IMR-90 (cell line): ENCODE data around the gene RNF213. TPM values are rescaled to one million over a fixed set of nuclear protein-coding genes. Genes with fewer than 3 reads are reported as not detected.
A peak's percentile ranks its signal among the peaks of the same experiment; 100 is the strongest.

ENCODE experiments used
- ATAC-seq: fragments of 200-7000 bp; cut with Tn5 transposase; 2 replicates; pipeline ENCODE4 v1.9.1; 2020; ENCODE audit warnings: low read depth, mild to moderate bottlenecking, moderate library complexity
- BruUV-seq: library from RNA; stranded (reverse); fragments of 400-500 nt; replicated peaks from 2 replicates; lab custom pipeline; 2021; lab: Mats Ljungman, UMichigan
- CTCF ChIA-PET: fragments of 300-600 bp; formaldehyde crosslinking; extraction: SDS; loops from one replicate; lab custom pipeline; 2021; ENCODE audit warnings: antibody characterized with exemption; lab: Yijun Ruan, JAX
- POLR2A ChIA-PET: fragments of 300-600 bp; sonication (Branson Sonifier 250); formaldehyde crosslinking; loops from one replicate; lab custom pipeline; 2022; ENCODE audit warnings: antibody characterized with exemption; ENCODE audit not compliant: unreplicated experiment; lab: Charles Lee
- DNase-seq: peaks from one replicate; pipeline ENCODE4 v3.0.0; 2013
- H2AFZ ChIP-seq: replicated peaks from 2 replicates; pipeline ENCODE3; 2013; ENCODE audit warnings: low read length, mild to moderate bottlenecking; ENCODE audit not compliant: poor library complexity
- H2AK5ac ChIP-seq: 2 replicates; pipeline ENCODE4 v1.6.1; 2013; ENCODE audit warnings: low read depth, low read length, inconsistent platforms
- H2AK9ac ChIP-seq: replicated peaks from 2 replicates; pipeline ENCODE3; 2013; ENCODE audit warnings: mild to moderate bottlenecking, low read depth, low read length, moderate library complexity; ENCODE audit not compliant: poor library complexity
- H2BK120ac ChIP-seq: 2 replicates; pipeline ENCODE4 v1.6.1; 2013; ENCODE audit warnings: low read depth, low read length, inconsistent platforms
- H2BK15ac ChIP-seq: 3 replicates; pipeline ENCODE4 v1.6.1; 2013; ENCODE audit warnings: low read depth, low read length, inconsistent platforms
- H2BK20ac ChIP-seq: 2 replicates; pipeline ENCODE4 v1.6.1; 2013; ENCODE audit warnings: low read depth, mild to moderate bottlenecking, inconsistent platforms, low read length, moderate library complexity
- H2BK5ac ChIP-seq: 2 replicates; pipeline ENCODE4 v1.6.1; 2013; ENCODE audit warnings: mild to moderate bottlenecking, low read depth, low read length, inconsistent platforms; ENCODE audit not compliant: poor library complexity, severe bottlenecking
- H3K14ac ChIP-seq: replicated peaks from 2 replicates; pipeline ENCODE4 v1.6.1; 2013; ENCODE audit warnings: low read depth, low read length, inconsistent platforms
- H3K18ac ChIP-seq: 2 replicates; pipeline ENCODE4 v1.6.1; 2013; ENCODE audit warnings: low read depth, low read length, control low read depth
- H3K23ac ChIP-seq: 2 replicates; pipeline ENCODE4 v1.6.1; 2013; ENCODE audit warnings: low read depth, low read length, inconsistent platforms
- H3K27ac ChIP-seq: 2 replicates; pipeline ENCODE4 v1.5.1; 2013; ENCODE audit warnings: mild to moderate bottlenecking, control low read depth, low read length; ENCODE audit not compliant: insufficient read depth
- H3K27me3 ChIP-seq: 2 replicates; pipeline ENCODE4 v1.6.1; 2013; ENCODE audit warnings: low read length; ENCODE audit not compliant: control insufficient read depth, insufficient read depth
- H3K36me3 ChIP-seq: 2 replicates; pipeline ENCODE4 v1.6.1; 2013; ENCODE audit warnings: low read length, mixed read lengths; ENCODE audit not compliant: control insufficient read depth, insufficient read depth
- H3K4ac ChIP-seq: 2 replicates; pipeline ENCODE4 v1.6.1; 2013; ENCODE audit warnings: low read depth, low read length, inconsistent platforms
- H3K4me1 ChIP-seq: 2 replicates; pipeline ENCODE4 v1.6.1; 2013; ENCODE audit warnings: low read length, mixed read lengths; ENCODE audit not compliant: control insufficient read depth, insufficient read depth
- H3K4me2 ChIP-seq: 2 replicates; pipeline ENCODE4 v1.6.1; 2013; ENCODE audit warnings: low read depth, mild to moderate bottlenecking, control low read depth, low read length, moderate library complexity
- H3K4me3 ChIP-seq: 2 replicates; pipeline ENCODE4 v1.5.1; 2013; ENCODE audit warnings: low read depth, mild to moderate bottlenecking, control low read depth, low read length, moderate library complexity; ENCODE audit not compliant: insufficient read depth
- H3K56ac ChIP-seq: 2 replicates; pipeline ENCODE4 v1.6.1; 2013; ENCODE audit warnings: low read length, inconsistent platforms; ENCODE audit not compliant: insufficient read depth; ENCODE audit errors: extremely low read depth
- H3K79me1 ChIP-seq, 2 experiments: 2 replicates each; pipeline ENCODE4 v1.6.1; 2013; ENCODE audit warnings: low read length in 2 of 2, inconsistent platforms in 1 of 2, low read depth in 1 of 2
- H3K9ac ChIP-seq: 2 replicates; pipeline ENCODE4 v1.6.1; 2013; ENCODE audit warnings: low read depth, low read length, control low read depth
- H3K9me1 ChIP-seq: 2 replicates; pipeline ENCODE4 v1.6.1; 2013; ENCODE audit warnings: low read length, inconsistent platforms; ENCODE audit not compliant: insufficient read depth
- H3K9me3 ChIP-seq: 2 replicates; pipeline ENCODE4 v1.6.1; 2013; ENCODE audit warnings: low read length; ENCODE audit not compliant: control insufficient read depth, insufficient read depth
- H4K20me1 ChIP-seq: 2 replicates; pipeline ENCODE4 v1.6.1; 2013; ENCODE audit warnings: low read length, inconsistent platforms; ENCODE audit not compliant: insufficient read depth
- H4K5ac ChIP-seq: 2 replicates; pipeline ENCODE4 v1.6.1; 2013; ENCODE audit warnings: mild to moderate bottlenecking, low read depth, low read length, control low read depth
- H4K8ac ChIP-seq, 2 experiments: 2 replicates each; pipeline ENCODE4 v1.6.1; 2013; ENCODE audit warnings: low read depth in 2 of 2, low read length in 2 of 2, control low read depth in 1 of 2, inconsistent platforms in 1 of 2
- H4K91ac ChIP-seq: 2 replicates; pipeline ENCODE4 v1.6.1; 2013; ENCODE audit warnings: low read depth, low read length, inconsistent platforms; ENCODE audit not compliant: insufficient read depth
- BHLHE40 ChIP-seq: fragments of 150-350 bp; IDR thresholded peaks from 2 replicates; pipeline ENCODE4 v1.6.1; 2016; ENCODE audit warnings: mild to moderate bottlenecking, low read depth, low read length
- CEBPB ChIP-seq: IDR thresholded peaks from 2 replicates; pipeline ENCODE4 v1.6.1; 2012; ENCODE audit warnings: low read depth, low read length, improper control_type of control experiment
- CHD1 ChIP-seq: IDR thresholded peaks from 2 replicates; pipeline ENCODE4 v1.6.1; 2012; ENCODE audit warnings: low read depth, low read length, improper control_type of control experiment
- CTCF ChIP-seq: conservative IDR thresholded peaks from 2 replicates; pipeline ENCODE4 v1.5.1; 2012; ENCODE audit warnings: mild to moderate bottlenecking, low read depth, low read length, improper control_type of control experiment
- FOS ChIP-seq: fragments of 150-350 bp; IDR thresholded peaks from 2 replicates; pipeline ENCODE4 v1.6.1; 2016; ENCODE audit warnings: low read depth, low read length
- MAFK ChIP-seq: IDR thresholded peaks from 2 replicates; pipeline ENCODE4 v1.6.1; 2012; ENCODE audit warnings: low read depth, low read length, improper control_type of control experiment
- MAZ ChIP-seq: IDR thresholded peaks from 2 replicates; pipeline ENCODE4 v1.6.1; 2012; ENCODE audit warnings: low read depth, mild to moderate bottlenecking, low read length, improper control_type of control experiment, moderate library complexity, borderline replicate concordance
- NFE2L2 ChIP-seq: fragments of 150-350 bp; IDR thresholded peaks from 2 replicates; pipeline ENCODE4 v1.6.1; 2016; ENCODE audit warnings: low read depth, mild to moderate bottlenecking, low read length
- POLR2A ChIP-seq: IDR thresholded peaks from 2 replicates; pipeline ENCODE4 v1.6.1; 2012; ENCODE audit warnings: mild to moderate bottlenecking, low read depth, low read length
- RAD21 ChIP-seq: IDR thresholded peaks from 2 replicates; pipeline ENCODE4 v1.6.1; 2012; ENCODE audit warnings: low read length, improper control_type of control experiment
- RCOR1 ChIP-seq: IDR thresholded peaks from 2 replicates; pipeline ENCODE4 v1.6.1; 2012; ENCODE audit warnings: mild to moderate bottlenecking, low read length, improper control_type of control experiment; ENCODE audit not compliant: insufficient replicate concordance
- RFX5 ChIP-seq: IDR thresholded peaks from 2 replicates; pipeline ENCODE4 v1.8.0; 2012; ENCODE audit warnings: low read depth, mild to moderate bottlenecking, low read length, moderate library complexity
- SMC3 ChIP-seq: fragments of 150-350 bp; IDR thresholded peaks from 2 replicates; pipeline ENCODE4 v1.6.1; 2016; ENCODE audit warnings: low read depth, mild to moderate bottlenecking, antibody characterized with exemption, low read length, moderate library complexity
- WGBS, 2 experiments: methylation state at CpG; one replicate each; pipeline versions ENCODE4 v1.1.5 to v1.1.7; 2013; ENCODE audit warnings: missing lambda C conversion rate in 2 of 2; ENCODE audit not compliant: insufficient read length in 1 of 2; ENCODE audit errors: extremely low coverage in 2 of 2; 5-methylcytosine and 5-hydroxymethylcytosine counted together
- dilution Hi-C: fragments of 300-500 bp; cut with HindIII; formaldehyde crosslinking; loops from one replicate; pipeline ENCODE4 v1.14.3; 2018; ENCODE audit warnings: low sequenced_read_pairs; ENCODE audit not compliant: unreplicated experiment
- in situ Hi-C: fragments of 300-500 bp; cut with MboI; formaldehyde crosslinking; loops from 3 replicates; pipeline ENCODE4 v1.14.3; 2019; ENCODE audit warnings: low sequenced_read_pairs, inconsistent platforms, mixed read lengths
- intact Hi-C: fragments of 100-400 bp; cut with micrococcal nuclease; formaldehyde crosslinking; loops from 2 replicates; pipeline ENCODE4 v1.10.0; 2022
- polyA plus RNA-seq, 3 experiments: library from polyadenylated mRNA; depleted of rRNA; stranded (reverse); fragments of >200 nt; gene quantifications; 2 replicates each; pipeline ENCODE4 v1.2.3, GENCODE V29; 2012; ENCODE audit warnings: low replicate concordance in 1 of 3
- total RNA-seq: library from RNA; depleted of rRNA; stranded (reverse); fragments of >200 nt; gene quantifications from 2 replicates; pipeline ENCODE4 v1.2.3, GENCODE V29; 2012
- TF ChIP-seq, protein P1 (sequence below): fragments of 150-350 bp; IDR thresholded peaks from 2 replicates; pipeline ENCODE4 v1.6.1; 2017; ENCODE audit warnings: mild to moderate bottlenecking, antibody characterized with exemption, low read length, low read depth

Gene RNF213
- total and polyA plus RNA-seq, 2 of the 4 experiments (the other 2 are of a cell fraction) = 23.4 to 36.0 TPM

- no peak for TF ChIP-seq RAD21
These were observed 1.1 kb upstream of the RNF213 start (continued) for GRCh38 chr17:80259457-80260068.

DNA sequence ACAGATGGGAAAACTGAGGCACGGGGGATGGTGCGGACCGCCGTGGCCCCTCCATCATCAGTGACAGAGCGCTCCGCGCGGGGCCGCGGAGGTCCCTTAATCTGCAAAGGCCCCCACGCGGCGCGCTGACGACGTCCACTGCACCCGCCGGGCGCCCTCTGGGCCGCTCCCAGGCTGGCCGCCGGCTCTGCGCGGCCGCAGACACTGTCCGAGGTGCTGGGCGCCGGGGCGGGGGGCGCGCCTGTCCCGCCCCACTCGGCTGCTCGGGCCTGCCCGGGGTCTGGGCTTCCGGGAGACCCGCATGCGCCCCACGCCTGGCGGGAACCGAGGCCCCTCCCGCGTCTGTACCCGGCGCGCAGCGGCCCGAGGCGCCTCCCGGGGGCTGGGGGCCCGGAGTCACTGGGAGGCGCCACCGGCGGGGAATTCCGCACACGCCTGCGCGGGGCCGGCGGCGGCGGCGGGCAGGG is 550 bp upstream of the RNF213 start:
- dilution Hi-C loops (no loop called here), intact Hi-C loops (loop anchor here (5.0 kb wide), 2 partner anchors 38 to 253 kb away; partner anchors contain the start of genes SGSH and SLC26A11), in situ Hi-C loops (no loop called here)
- ATAC-seq (peak; percentile 79), DNase-seq (peak; percentile 65)
- peak overlapping the region; percentile 96 for H3K4me2 ChIP-seq
- peak overlapping the region; percentile 44 for H3K9ac ChIP-seq
- H2BK15ac ChIP-seq = no peak overlapping the region
- H2BK120ac ChIP-seq = peak overlapping the region; percentile 71
- ChIA-PET POLR2A (no interaction called here), CTCF (no interaction called here)
- H2AFZ ChIP-seq = peak overlapping the region; percentile 94
- H4K8ac ChIP-seq = peak overlapping the region; percentile 47 to 71; a peak in 2 of 4 replicates
- no TSS peak for BruUV-seq
- H4K20me1 ChIP-seq = no peaks in the 10 kb centered on the region
- peak overlapping the region; percentile 42; the same call in 1 of the 2 replicates for H3K18ac ChIP-seq
- peaks cover 12 to 39% of the 10 kb centered on the region in 2 experiments; a peak in 2 of 4 replicates for H3K79me1 ChIP-seq
- peak overlapping the region; percentile 82 for H3K4ac ChIP-seq
- H3K9me3 ChIP-seq = no peaks in the 10 kb centered on the region
- 0 out of 2 replicates have a peak, but pooled peaks cover 3% of the 10 kb centered on the region for H3K9me1 ChIP-seq
- 1% methylated on average over 17 of the region's 63 CpGs; no CpG with 5 or more reads in 1 of the 2 experiments for WGBS, 2 experiments
- no peak overlapping the region for H4K5ac ChIP-seq
- H3K56ac ChIP-seq = peak overlapping the region; percentile 43; the same call in 1 of the 2 replicates
- peak overlapping the region; percentile 56 for H3K4me3 ChIP-seq
- peaks cover 23% of the 10 kb centered on the region for H3K4me1 ChIP-seq
- H2BK5ac ChIP-seq = peak overlapping the region; percentile 48
- H2AK5ac ChIP-seq = peak overlapping the region; percentile 59
- peak overlapping the region; percentile 81; the same call in 1 of the 2 replicates for H3K14ac ChIP-seq
- H2BK20ac ChIP-seq = no peak overlapping the region; the same call in 1 of the 2 replicates
- H2AK9ac ChIP-seq = peak overlapping the region; percentile 93
- H3K27me3 ChIP-seq = no peaks in the 10 kb centered on the region
- H4K91ac ChIP-seq = peak overlapping the region; percentile 66
- H3K36me3 ChIP-seq = peaks cover 2% of the 10 kb centered on the region; the same call in 1 of the 2 replicates
- H3K27ac ChIP-seq = peak overlapping the region; percentile 49
- peak overlapping the region; percentile 94; the same call in 1 of the 2 replicates for H3K23ac ChIP-seq
- TF ChIP-seq, protein P1, sequence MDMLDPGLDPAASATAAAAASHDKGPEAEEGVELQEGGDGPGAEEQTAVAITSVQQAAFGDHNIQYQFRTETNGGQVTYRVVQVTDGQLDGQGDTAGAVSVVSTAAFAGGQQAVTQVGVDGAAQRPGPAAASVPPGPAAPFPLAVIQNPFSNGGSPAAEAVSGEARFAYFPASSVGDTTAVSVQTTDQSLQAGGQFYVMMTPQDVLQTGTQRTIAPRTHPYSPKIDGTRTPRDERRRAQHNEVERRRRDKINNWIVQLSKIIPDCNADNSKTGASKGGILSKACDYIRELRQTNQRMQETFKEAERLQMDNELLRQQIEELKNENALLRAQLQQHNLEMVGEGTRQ = no peak
- TF ChIP-seq SMC3 (no peak), RFX5 (no peak), CHD1 (no peak), RCOR1 (peak; percentile 37), MAZ (peak; percentile 93), BHLHE40 (no peak), CTCF (no peak), POLR2A (peak; percentile 51; the same call in 1 of the 2 replicates), MAFK (no peak), FOS (no peak), CEBPB (no peak), NFE2L2 (no peak), RAD21 (no peak)
